GM18507 (cell line): ENCODE measurements around the gene HIPK2.

Source experiments
- DNase-seq: peaks from one replicate; pipeline ENCODE4 v3.0.0; 2011; ENCODE audit warnings: low read depth; ENCODE audit not compliant: insufficient read length; ENCODE audit errors: extremely low spot score
- FAIRE-seq: peaks from 2 replicates; lab custom pipeline; 2011; peaks lifted over from hg19 to GRCh38; lab: Jason Lieb, UNC

HIPK2 gene

GRCh38 chr7:139784648-139785047, 6.8 kb upstream of the HIPK2 start:
- FAIRE-seq (no peak), DNase-seq (no peak)

DNA sequence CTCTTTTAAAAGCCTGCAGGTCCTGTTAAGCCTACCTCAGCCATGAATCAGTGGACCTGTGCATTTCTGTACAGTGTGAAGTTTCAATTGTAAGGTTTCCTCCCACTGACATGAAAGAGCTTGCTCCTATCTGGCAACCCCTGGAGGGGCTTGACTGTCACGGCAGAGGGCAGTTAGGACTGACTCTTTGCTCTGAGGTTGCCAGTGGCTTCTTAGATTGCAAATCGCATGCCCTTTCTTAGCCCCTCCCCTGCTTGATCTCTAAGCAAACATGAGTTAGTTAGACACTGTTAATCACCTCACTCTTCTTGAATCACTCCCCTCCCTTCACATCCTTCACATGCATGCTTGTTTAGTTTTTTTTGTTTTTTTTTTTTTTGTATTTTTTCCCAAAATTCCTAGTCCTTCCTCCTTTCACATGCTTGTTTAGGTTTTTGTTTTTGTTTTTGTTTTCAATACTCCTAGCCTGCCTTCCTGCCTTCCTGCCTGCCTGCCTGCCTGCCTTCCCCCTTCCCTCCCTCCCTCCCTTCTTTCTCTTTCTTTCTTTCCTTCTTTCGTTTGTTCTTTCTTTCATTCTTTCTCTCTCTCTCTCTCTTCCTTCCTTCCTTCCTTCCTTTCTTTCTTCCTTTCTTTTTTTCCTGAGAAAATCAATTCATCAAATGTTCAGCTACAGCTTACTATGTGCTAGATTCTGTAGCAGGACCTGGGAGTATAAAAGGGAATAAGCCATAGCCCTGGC, 6.0 kb upstream of the HIPK2 start:
- FAIRE-seq (no peak), DNase-seq (no peak)

DNA sequence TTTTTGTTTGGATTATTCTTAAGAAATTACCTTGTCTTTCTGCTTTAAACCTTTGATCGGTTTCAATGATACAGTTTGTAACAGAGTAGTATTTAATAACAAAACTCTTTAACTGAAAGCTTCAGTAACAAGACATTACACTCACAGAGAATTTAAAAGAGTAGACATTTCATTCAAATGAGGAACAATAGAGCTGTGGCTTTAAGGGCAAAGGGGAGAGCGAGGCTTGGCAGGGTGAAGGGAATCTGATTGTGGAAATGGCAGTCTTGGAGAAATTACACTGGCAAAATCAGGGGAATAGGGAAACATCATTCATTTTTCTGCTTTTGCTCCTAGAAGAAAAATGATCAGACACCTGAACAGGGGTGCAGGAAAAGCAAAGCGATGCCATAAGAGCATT, 5.1 kb upstream of the HIPK2 start:
- FAIRE-seq (no peak), DNase-seq (no peak)

DNA sequence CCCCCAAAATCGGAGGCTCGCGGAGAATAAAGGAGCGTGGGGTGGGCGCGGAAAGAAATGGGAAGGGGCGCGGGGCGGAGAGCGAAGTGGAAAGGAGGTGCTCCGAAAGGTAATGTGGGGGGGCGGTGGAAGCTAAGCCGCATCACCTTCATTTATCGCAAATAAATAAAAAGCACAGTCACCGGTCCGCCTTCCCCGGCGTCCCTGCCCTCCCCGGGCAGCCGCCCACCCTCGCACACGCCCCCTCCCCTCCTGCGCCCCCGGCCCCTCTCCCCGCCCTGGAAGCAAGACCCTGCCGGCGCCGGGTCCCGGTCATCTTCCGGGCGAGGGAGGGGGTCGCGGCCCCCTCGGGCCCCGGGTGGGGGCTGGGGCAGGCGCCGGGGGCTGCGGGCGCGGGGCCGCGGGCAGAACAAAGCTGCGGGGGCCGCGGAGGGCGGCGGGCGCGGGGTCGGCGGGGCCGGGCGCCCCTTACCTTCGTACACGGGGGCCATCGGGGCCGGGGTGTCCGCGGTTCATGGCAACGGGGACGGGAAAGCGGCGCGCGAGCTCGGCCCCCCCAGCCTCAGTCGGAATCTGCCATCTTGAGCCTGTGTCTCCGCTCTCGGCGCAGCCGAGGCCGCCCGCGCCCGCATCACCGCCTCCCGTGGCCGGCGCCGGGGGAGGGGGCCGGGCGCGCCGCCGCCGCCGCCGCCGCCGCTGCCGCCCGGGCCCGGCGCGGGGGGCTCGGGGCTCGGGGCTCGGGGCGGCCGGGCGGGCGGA, 486 bp downstream of the HIPK2 start:
- FAIRE-seq, result no peak

DNA sequence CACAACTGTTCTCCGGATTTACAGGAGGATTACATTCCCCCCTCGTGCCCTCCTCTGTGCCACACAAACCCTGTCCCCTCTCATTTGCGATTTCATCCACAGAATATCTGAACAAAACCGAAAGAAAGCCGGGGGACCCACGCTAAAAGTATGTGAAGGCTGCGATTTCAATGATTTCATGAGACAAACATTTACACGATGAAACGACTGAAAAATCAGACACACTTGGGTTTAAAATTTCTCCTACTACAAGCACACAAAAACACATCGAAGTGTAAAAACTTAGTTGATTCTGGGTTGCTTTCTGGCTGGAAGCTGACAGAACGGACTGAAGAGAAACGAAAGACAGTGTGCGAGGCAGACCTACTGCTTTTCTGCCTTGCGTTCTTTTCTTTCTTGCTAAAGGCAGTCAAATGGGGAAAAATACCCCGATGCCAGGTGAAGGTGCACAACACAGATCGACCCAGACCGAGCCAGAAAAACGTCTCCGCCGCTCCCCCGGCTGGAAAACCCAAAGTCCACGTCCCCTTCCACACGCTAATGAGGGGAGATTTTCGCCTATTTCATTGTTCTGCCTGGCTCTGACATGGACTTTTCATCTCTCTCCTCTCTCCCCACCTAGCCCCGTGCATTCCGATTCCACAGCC, 1.2 kb downstream of the HIPK2 start:
- FAIRE-seq (peak; percentile 81), DNase-seq (peak; percentile 17)

More for the DNA sequence above, 486 bp downstream of the HIPK2 start:
- DNase-seq, result no peak

- DNase-seq (peak; percentile 36), FAIRE-seq (peak; percentile 86)
Observed at GRCh38 chr7:139775829-139776266, 1.9 kb downstream of the HIPK2 start.

- FAIRE-seq (no peak), DNase-seq (no peak)
Observed at GRCh38 chr7:139774376-139774775, 3.4 kb downstream of the HIPK2 start.

GRCh38 chr7:139773371-139773770, 4.4 kb downstream of the HIPK2 start:
- FAIRE-seq, result peak; percentile 15
- DNase-seq, result no peak

DNA sequence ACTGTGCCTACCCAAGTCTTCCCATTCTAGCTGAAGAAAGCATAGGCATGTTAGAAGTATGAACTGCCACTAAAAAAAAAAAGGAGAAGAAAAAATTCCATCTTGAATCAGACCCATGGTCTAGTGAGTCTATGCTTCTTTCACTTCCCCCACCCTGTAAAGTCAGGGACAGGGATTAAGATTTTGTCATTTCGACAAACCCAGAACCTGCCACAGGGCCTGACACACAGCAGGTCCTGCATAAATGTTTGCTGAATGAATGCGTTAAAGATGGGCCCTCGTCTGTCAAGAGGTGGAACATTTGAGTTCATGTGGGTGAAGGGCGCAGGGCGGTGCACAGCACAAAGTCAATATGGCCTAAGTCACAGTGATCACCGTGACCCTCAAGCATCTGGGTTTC, 4.9 kb downstream of the HIPK2 start:
- no peak for DNase-seq
- no peak for FAIRE-seq

DNA sequence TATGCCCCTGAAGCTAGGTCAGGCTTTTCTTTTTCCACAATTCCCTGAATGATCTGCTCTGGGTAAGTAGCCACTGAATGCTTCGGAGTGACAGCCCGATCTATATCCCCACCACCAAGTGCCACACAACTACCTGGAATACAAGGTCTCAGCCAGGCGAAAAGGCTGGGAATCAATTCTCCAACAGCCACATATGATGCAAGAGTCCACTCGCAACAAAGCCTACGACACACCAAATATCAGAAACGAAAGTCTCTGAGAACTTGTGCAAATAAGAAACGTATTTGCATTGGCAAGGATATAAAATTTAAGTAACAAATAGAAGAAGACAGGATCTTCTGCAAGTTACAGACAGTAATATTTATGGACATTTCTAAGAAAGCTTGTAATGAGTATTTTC, 5.7 kb downstream of the HIPK2 start:
- FAIRE-seq (no peak), DNase-seq (no peak)

GRCh38 chr7:139771001-139771956, 6.5 kb downstream of the HIPK2 start:
- no peak for DNase-seq
- no peak for FAIRE-seq

- DNase-seq, result no peak
- no peak for FAIRE-seq
Observed at GRCh38 chr7:139769761-139770160, 8.0 kb downstream of the HIPK2 start.

GRCh38 chr7:139769066-139769465, 8.7 kb downstream of the HIPK2 start:
- DNase-seq (no peak), FAIRE-seq (no peak)

GRCh38 chr7:139768249-139768824, 9.5 kb downstream of the HIPK2 start:
- no peak for FAIRE-seq

GRCh38 chr7:139767561-139767982, 10.2 kb downstream of the HIPK2 start:
- DNase-seq, result peak; percentile 23
- peak; percentile 82 for FAIRE-seq

More at GRCh38 chr7:139768249-139768824, 9.5 kb downstream of the HIPK2 start:
- no peak for DNase-seq

- FAIRE-seq, result no peak
- DNase-seq, result no peak
Observed at GRCh38 chr7:139765143-139765542, 12.7 kb downstream of the HIPK2 start.

- no peak for FAIRE-seq
Observed at GRCh38 chr7:139763330-139763729, 14.5 kb downstream of the HIPK2 start.

DNA sequence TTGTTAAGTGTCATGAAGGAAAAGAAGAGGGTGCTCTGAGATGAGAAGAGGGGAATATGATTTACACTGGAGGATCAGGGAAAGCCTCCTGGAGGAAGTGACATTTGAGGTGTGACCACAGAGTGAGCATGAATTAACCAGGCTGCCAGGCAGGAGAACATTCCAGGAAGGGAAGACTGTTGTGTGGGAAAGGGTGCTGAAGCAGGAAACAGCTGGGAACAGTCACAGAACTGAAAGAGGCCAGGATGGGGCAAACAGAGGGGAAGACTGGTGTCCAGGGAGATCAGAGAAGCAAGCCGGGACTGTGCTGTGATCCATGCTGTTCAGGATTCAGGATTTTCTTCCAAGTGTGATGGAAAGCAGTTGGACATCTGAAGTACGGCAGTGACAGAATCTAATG, 14.9 kb downstream of the HIPK2 start:
- FAIRE-seq, result no peak
- no peak for DNase-seq

More at GRCh38 chr7:139763330-139763729, 14.5 kb downstream of the HIPK2 start:
- DNase-seq, result no peak

- FAIRE-seq, result no peak
- DNase-seq, result no peak
Observed at GRCh38 chr7:139758388-139758787, 19.4 kb downstream of the HIPK2 start.
